Thoracic aorta (tissue), 2 donors: ENCODE results near the gene GATM. TPM values are rescaled to one million over a fixed set of nuclear protein-coding genes. Genes with fewer than 3 reads are reported as not detected.

Experiments
- ATAC-seq: fragments of 150-250 bp; one replicate; pipeline ENCODE4 v1.8.0; 2017; ENCODE audit warnings: low read depth; ENCODE audit not compliant: insufficient number of reproducible peaks, low FRiP score
- DNase-seq: peaks from one replicate; pipeline ENCODE4 v3.0.0-alpha.2; 2020; ENCODE audit warnings: low spot score
- H3K27ac ChIP-seq, 2 donors: fragments of 200-600 bp; sonication (generic); 1 replicate in 1 of 2; 2 replicates in 1 of 2; pipeline ENCODE4 v1.5.1; 2016; ENCODE audit warnings: mild to moderate bottlenecking in 2 of 2, moderate library complexity in 2 of 2
- H3K27me3 ChIP-seq: fragments of 200-600 bp; sonication (generic); replicated peaks from 2 replicates; pipeline ENCODE4 v1.6.0; 2016; ENCODE audit warnings: mild to moderate bottlenecking; ENCODE audit not compliant: insufficient read depth
- H3K36me3 ChIP-seq: fragments of 200-600 bp; sonication (generic); one replicate; pipeline ENCODE4 v1.5.1; 2016
- H3K4me1 ChIP-seq, 2 donors: fragments of 200-600 bp; sonication (generic); 1 replicate in 1 of 2; 2 replicates in 1 of 2; pipeline versions ENCODE4 v1.5.1 to v1.6.0; 2016; ENCODE audit warnings: low read depth in 2 of 2, mild to moderate bottlenecking in 1 of 2; ENCODE audit not compliant: control insufficient read depth in 1 of 2
- H3K4me3 ChIP-seq: fragments of 200-600 bp; sonication (generic); 2 replicates; pipeline ENCODE4 v1.5.1; 2016; ENCODE audit warnings: mild to moderate bottlenecking
- H3K9me3 ChIP-seq: fragments of 200-600 bp; sonication (generic); 2 replicates; pipeline ENCODE4 v1.5.1; 2016
- total RNA-seq, 2 donors: library from RNA; depleted of rRNA; stranded (reverse); fragments of >200 nt; gene quantifications; one replicate each; pipeline versions ENCODE4 v1.1.0 to v1.2.3, GENCODE V29; 2016
- TF ChIP-seq, protein P1 (sequence below): fragments of 200-600 bp; sonication (generic); IDR thresholded peaks from one replicate; pipeline ENCODE4 v1.5.1; 2019; ENCODE audit warnings: antibody characterized with exemption

GATM gene
- total RNA-seq, 2 donors from 2014 or later, result 25.0 to 27.6 TPM

GRCh38 chr15:45377609-45378148 lies 665 bp downstream of the GATM start:
- ATAC-seq (peak; percentile 4), DNase-seq (peak; percentile 2)
- Histone ChIP-seq H3K4me3 (peak overlapping the region; percentile 99), H3K4me1 (peaks cover 5 to 17% of the 10 kb centered on the region in 2 donors), H3K9me3 (no peaks in the 10 kb centered on the region), H3K36me3 (peaks cover 8% of the 10 kb centered on the region), H3K27ac (peak overlapping the region; percentile 73 to 82), H3K27me3 (no peaks in the 10 kb centered on the region)
- TF ChIP-seq, protein P1, sequence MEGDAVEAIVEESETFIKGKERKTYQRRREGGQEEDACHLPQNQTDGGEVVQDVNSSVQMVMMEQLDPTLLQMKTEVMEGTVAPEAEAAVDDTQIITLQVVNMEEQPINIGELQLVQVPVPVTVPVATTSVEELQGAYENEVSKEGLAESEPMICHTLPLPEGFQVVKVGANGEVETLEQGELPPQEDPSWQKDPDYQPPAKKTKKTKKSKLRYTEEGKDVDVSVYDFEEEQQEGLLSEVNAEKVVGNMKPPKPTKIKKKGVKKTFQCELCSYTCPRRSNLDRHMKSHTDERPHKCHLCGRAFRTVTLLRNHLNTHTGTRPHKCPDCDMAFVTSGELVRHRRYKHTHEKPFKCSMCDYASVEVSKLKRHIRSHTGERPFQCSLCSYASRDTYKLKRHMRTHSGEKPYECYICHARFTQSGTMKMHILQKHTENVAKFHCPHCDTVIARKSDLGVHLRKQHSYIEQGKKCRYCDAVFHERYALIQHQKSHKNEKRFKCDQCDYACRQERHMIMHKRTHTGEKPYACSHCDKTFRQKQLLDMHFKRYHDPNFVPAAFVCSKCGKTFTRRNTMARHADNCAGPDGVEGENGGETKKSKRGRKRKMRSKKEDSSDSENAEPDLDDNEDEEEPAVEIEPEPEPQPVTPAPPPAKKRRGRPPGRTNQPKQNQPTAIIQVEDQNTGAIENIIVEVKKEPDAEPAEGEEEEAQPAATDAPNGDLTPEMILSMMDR, result no peak

GRCh38 chr15:45376967-45377608 lies 1.3 kb downstream of the GATM start:
- Histone ChIP-seq H3K4me1 (peaks cover 5 to 18% of the 10 kb centered on the region in 2 donors), H3K27ac (peak overlapping the region in 1 of 2 donors; percentile 82), H3K27me3 (no peaks in the 10 kb centered on the region), H3K4me3 (peak overlapping the region; percentile 99), H3K36me3 (peaks cover 8% of the 10 kb centered on the region), H3K9me3 (no peaks in the 10 kb centered on the region)
- TF ChIP-seq, protein P1, result no peak
- ATAC-seq (no peak), DNase-seq (no peak)

DNA sequence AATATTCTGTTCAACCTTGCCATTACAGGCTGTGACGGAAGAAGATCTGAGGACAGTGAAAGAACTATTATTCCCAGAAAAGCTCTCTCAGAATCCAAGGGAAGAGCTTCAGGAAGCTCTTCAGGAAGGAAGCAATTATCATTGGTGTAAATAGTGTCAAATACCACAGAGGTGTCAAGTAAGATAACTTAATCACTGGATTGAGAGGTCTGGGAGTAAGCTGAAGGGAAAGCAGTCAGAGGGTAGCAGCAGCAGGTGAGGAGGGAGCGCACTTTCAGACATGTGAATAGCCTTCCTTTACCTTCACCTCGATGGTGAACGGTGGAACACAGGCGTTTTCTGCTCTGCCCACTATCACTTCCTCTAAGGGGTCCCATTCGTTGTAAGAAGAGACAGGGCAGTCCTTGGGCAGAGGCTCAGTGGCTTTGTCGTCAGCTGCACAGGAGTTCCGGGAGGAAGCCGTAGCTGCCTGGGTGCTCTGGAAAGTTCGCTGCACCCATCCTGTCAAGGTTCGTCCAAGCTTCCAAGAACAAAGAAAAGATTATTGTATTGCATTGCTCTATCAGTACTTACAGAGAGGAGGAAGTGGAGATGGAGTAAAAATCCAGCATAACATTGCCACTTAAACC lies 1.9 kb downstream of the GATM start:
- ATAC-seq (no peak), DNase-seq (no peak)
- no peak overlapping the region for H3K4me3 ChIP-seq
- no peaks in the 10 kb centered on the region for H3K9me3 ChIP-seq
- H3K27me3 ChIP-seq, result no peaks in the 10 kb centered on the region
- no peak overlapping the region for H3K27ac ChIP-seq
- peaks cover 8% of the 10 kb centered on the region for H3K36me3 ChIP-seq
- TF ChIP-seq, protein P1, result no peak
- H3K4me1 ChIP-seq, result peaks cover 5 to 20% of the 10 kb centered on the region in 2 donors

GRCh38 chr15:45375836-45376235 lies 2.5 kb downstream of the GATM start:
- no peak overlapping the region for H3K4me3 ChIP-seq
- DNase-seq (no peak), ATAC-seq (no peak)
- H3K27ac ChIP-seq, result no peak overlapping the region
- H3K27me3 ChIP-seq, result no peaks in the 10 kb centered on the region
- H3K4me1 ChIP-seq, result peaks cover 5 to 20% of the 10 kb centered on the region in 2 donors
- peaks cover 8% of the 10 kb centered on the region for H3K36me3 ChIP-seq
- no peaks in the 10 kb centered on the region for H3K9me3 ChIP-seq
- TF ChIP-seq, protein P1, result no peak

DNA sequence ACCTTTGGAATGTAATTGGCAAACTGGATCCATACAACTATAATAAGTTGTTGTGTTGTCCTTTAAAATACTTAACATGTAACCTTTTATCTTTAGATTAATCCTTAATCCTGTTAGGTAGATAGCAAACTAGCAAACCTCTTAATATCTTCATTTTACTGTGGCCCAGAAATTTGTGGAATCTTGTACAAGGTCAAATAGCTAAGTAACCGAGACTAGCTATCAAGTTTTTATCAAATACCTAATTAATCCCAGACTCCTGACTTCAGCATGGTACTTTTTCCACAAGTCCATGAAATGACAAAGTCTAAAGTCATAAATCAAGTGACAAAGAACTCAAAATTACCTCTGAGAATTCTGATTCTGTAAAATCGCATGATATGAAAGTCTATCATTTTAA lies 4.4 kb downstream of the GATM start:
- ATAC-seq (no peak), DNase-seq (no peak)
- no peaks in the 10 kb centered on the region for H3K27me3 ChIP-seq
- TF ChIP-seq, protein P1, result no peak
- peaks cover 5 to 20% of the 10 kb centered on the region in 2 donors for H3K4me1 ChIP-seq
- no peak overlapping the region for H3K4me3 ChIP-seq
- peaks cover 8% of the 10 kb centered on the region for H3K36me3 ChIP-seq
- H3K9me3 ChIP-seq, result no peaks in the 10 kb centered on the region
- no peak overlapping the region for H3K27ac ChIP-seq
